Measurements from ENCODE around the gene SERPINA1.

- no peak for TF ChIP-seq SPI1 (IDR thresholded peaks at IDR 0.05; ENCODE audit: low read depth, low read length)
- no peak for TF ChIP-seq POLR2A (IDR thresholded peaks at IDR 0.05; ENCODE audit: low read depth, low read length)
- no peak for TF ChIP-seq POLR2AphosphoS5 (IDR thresholded peaks at IDR 0.05; ENCODE audit: low read depth, low read length)
Measured at GRCh38 chr14:94374749-94375260, 13.6 kb downstream of the SERPINA1 start.
